ENCODE results near the gene TMEM131. TPM values are rescaled to one million over a fixed set of nuclear protein-coding genes. Genes with fewer than 3 reads are reported as not detected.
A peak's percentile ranks its signal among the peaks of the same experiment; 100 is the strongest.

TMEM131 gene
- total RNA-seq, 1 donor from 2014 or later, result 36.6 TPM

DNA sequence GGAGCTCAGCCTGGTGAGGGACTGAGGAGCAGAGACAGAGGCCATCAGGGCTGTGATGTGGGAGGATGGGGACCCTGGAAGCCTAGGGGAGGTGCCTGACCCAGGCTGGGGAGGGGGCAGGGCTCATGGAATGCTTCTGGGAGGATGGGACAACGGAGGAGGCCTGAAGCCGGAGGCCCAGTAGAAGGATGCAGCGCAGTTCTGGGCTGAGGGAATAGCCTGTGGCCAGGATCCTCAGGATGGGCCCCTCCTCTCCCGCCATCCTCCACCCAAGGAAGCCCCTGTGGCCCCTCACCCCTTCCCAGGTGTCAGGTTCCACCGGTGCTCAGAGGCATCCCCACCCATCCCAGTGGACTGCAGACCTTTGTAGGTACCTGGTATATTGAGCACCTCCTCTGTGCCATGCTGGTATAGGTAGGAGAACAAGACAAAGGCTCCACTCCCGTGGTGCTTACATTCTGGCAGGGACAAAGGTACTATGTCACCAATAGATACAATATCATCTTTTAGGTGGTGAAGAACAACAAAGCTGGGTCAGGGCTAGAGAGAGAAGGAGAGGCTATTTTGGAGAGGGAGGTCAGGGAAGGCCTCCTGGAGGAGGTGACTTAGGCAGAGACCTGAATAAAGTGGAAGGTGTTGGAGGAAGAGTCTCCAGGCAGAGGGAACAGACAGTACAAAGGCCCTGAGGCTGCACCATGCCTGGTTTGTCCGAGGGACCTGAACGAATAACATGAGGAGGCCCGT is 279.6 kb downstream of the TMEM131 start:
- TF ChIP-seq, protein P1, sequence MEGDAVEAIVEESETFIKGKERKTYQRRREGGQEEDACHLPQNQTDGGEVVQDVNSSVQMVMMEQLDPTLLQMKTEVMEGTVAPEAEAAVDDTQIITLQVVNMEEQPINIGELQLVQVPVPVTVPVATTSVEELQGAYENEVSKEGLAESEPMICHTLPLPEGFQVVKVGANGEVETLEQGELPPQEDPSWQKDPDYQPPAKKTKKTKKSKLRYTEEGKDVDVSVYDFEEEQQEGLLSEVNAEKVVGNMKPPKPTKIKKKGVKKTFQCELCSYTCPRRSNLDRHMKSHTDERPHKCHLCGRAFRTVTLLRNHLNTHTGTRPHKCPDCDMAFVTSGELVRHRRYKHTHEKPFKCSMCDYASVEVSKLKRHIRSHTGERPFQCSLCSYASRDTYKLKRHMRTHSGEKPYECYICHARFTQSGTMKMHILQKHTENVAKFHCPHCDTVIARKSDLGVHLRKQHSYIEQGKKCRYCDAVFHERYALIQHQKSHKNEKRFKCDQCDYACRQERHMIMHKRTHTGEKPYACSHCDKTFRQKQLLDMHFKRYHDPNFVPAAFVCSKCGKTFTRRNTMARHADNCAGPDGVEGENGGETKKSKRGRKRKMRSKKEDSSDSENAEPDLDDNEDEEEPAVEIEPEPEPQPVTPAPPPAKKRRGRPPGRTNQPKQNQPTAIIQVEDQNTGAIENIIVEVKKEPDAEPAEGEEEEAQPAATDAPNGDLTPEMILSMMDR (IDR thresholded peaks at IDR 0.05; ENCODE audit: partially characterized antibody, unreplicated experiment), result no peak
- Mint-ChIP-seq H3K27me3 (ENCODE audit: unreplicated experiment) (peaks cover 2% of the 10 kb centered on the region), H3K36me3 (ENCODE audit: unreplicated experiment) (no peaks in the 10 kb centered on the region), H3K4me3 (ENCODE audit: unreplicated experiment) (no peak overlapping the region), H3K9me3 (ENCODE audit: unreplicated experiment) (peaks cover 4% of the 10 kb centered on the region), H3K27ac (ENCODE audit: unreplicated experiment) (no peak overlapping the region), H3K4me1 (ENCODE audit: low read depth, unreplicated experiment) (no peaks in the 10 kb centered on the region)
- peak; percentile 5 for DNase-seq

DNA sequence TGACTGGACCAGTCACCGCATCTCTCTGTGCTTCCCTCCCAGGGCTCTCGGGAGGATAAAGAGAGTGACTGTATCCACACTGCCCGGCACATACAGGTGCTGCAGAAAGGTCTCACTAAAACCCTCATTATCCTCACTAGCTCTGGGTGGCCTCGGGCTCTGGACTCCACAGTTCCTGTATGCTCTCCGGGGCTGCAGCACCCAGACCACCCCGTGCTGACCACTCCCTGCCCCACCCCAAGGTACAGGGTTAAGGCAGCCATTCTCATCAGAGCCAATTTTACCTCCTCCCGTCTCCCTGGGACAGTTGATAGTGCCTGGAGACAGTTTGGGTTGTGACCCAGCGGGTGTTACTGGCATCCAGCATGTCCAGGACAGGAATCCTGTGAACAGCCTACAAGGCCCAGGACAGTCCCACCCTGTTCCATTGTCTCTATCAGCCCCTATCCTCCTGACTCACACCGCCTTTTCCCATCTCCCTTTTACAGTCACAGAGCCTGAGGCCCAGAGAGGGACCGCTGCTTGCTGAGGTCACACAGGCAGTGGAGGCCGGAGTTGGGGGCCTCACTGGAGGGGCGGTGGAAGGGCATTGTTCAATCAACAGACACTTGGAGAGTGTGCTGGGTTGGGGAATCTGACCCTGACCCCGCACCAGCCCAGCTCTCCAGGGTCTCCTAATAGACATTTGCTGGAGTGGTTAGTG is 280.6 kb downstream of the TMEM131 start:
- no peaks in the 10 kb centered on the region for H3K36me3 Mint-ChIP-seq (ENCODE audit: unreplicated experiment)
- no peak overlapping the region for H3K27ac Mint-ChIP-seq (ENCODE audit: unreplicated experiment)
- TF ChIP-seq, protein P1 (IDR thresholded peaks at IDR 0.05; ENCODE audit: partially characterized antibody, unreplicated experiment), result no peak
- no peak overlapping the region for H3K4me3 Mint-ChIP-seq (ENCODE audit: unreplicated experiment)
- peak; percentile 11 for DNase-seq
- H3K4me1 Mint-ChIP-seq (ENCODE audit: low read depth, unreplicated experiment), result peaks cover under 1% of the 10 kb centered on the region
- peaks cover 4% of the 10 kb centered on the region for H3K9me3 Mint-ChIP-seq (ENCODE audit: unreplicated experiment)
- H3K27me3 Mint-ChIP-seq (ENCODE audit: unreplicated experiment), result peaks cover 2% of the 10 kb centered on the region

DNA sequence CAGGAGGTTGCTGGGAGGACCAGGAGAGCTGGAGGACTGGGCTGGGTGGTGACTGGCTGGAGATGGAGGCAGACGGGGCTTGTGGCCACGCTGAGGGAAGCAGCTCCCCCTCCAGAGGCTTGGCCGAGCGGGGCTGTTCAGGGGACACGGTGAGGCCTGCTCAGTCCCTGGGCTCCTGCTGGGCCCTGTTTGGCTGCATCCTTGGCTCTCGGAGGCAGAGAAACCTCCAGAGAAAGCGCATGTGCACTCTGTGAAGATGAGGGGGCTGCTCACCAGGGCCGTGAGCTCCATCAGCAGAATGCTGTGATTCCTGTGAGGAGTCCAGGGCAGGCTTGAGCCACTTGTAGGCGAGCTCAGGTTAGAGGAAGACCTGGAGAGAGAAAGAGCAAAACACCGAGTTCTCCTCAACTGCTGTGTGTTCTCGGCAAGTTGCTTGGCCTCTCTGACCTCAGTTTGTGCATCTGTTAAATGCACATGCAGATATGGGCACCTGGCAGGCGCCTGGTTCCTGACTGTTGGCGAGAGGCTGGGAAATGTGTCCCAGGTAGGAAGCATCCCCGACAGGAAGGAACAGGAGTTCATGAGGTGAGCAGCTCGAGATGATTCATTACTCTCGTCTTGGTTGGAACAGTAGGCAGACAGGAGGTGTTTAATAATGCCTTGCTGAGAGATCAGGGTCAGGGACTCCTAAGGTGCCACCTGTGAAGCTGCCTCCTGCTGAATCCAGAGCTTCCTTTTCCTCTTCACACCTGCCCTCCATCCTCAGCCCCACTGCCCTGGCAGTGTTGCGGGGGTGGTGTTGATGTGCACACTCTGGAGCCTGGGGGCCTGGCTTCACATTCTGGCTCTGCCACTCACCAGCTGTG is 281.4 kb downstream of the TMEM131 start:
- Mint-ChIP-seq H3K36me3 (ENCODE audit: unreplicated experiment) (no peaks in the 10 kb centered on the region), H3K4me1 (ENCODE audit: low read depth, unreplicated experiment) (peaks cover 3% of the 10 kb centered on the region), H3K27me3 (ENCODE audit: unreplicated experiment) (peaks cover 2% of the 10 kb centered on the region), H3K27ac (ENCODE audit: unreplicated experiment) (no peak overlapping the region), H3K4me3 (ENCODE audit: unreplicated experiment) (no peak overlapping the region), H3K9me3 (ENCODE audit: unreplicated experiment) (peaks cover 4% of the 10 kb centered on the region)
- peak; percentile 3 for DNase-seq
- TF ChIP-seq, protein P1 (IDR thresholded peaks at IDR 0.05; ENCODE audit: partially characterized antibody, unreplicated experiment), result no peak

DNA sequence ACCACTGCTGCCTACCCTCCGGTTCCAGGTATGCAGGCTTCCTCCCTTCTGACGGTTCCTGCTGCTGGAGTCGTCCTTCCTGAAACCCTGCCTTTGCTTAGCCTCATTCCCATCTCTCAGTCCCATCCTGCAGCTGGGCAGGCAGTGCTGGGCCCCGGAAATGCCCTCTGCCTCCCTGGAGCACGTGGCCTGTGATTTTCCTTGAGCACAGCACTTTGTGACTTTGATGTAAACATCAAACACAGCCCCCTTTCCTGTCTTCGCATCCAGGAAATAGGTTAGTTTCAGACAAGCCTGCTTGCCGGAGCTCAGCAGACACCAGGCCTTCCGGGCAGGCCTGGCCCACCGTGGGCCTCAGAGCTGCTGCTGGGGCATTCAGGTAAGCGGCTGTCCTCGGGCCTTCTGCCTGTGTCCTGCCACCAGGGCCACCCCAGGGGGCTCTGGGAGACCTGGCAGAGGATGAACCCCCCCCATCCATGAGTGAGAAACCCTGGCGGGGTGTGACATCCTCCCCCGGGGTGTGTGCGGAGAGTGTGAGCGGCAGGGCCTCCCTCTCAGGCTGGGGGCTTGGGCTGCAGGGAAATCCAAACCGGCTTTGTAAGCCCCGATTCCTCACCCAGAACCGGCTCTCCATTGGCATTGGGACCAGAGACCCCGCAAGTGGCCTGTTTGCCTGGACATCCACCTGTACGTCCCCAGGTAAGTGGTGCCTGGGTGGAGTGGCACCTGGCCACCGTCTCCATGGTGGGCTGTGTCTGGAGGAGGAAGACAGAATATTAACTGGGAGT is 282.3 kb downstream of the TMEM131 start, which contains the start of gene ZAP70:
Gene ZAP70 (plus strand): TSS at position 281 of the 788 bp plus-strand sequence. CDS start 10,461 bp downstream, outside the sequence.
- Mint-ChIP-seq H3K36me3 (ENCODE audit: unreplicated experiment) (no peaks in the 10 kb centered on the region), H3K4me1 (ENCODE audit: low read depth, unreplicated experiment) (peaks cover 3% of the 10 kb centered on the region), H3K27ac (ENCODE audit: unreplicated experiment) (no peak within 1 kb of the TSS), H3K4me3 (ENCODE audit: unreplicated experiment) (no peak within 1 kb of the TSS), H3K27me3 (ENCODE audit: unreplicated experiment) (peaks cover 2% of the 10 kb centered on the region), H3K9me3 (ENCODE audit: unreplicated experiment) (peaks cover 4% of the 10 kb centered on the region)
- TF ChIP-seq, protein P1 (IDR thresholded peaks at IDR 0.05; ENCODE audit: partially characterized antibody, unreplicated experiment), result no peak
- DNase-seq, result peak; percentile 18
